IMR-90 (cell line): ENCODE results near the gene SLIT1. TPM values are rescaled to one million over a fixed set of nuclear protein-coding genes. Genes with fewer than 3 reads are reported as not detected.

Experiments
- ATAC-seq: fragments of 200-7000 bp; cut with Tn5 transposase; 2 replicates; pipeline ENCODE4 v1.9.1; 2020; ENCODE audit warnings: low read depth, mild to moderate bottlenecking, moderate library complexity
- BruUV-seq: library from RNA; stranded (reverse); fragments of 400-500 nt; replicated peaks from 2 replicates; lab custom pipeline; 2021; lab: Mats Ljungman, UMichigan
- CTCF ChIA-PET: fragments of 300-600 bp; formaldehyde crosslinking; extraction: SDS; loops from one replicate; lab custom pipeline; 2021; ENCODE audit warnings: antibody characterized with exemption; lab: Yijun Ruan, JAX
- POLR2A ChIA-PET: fragments of 300-600 bp; sonication (Branson Sonifier 250); formaldehyde crosslinking; loops from one replicate; lab custom pipeline; 2022; ENCODE audit warnings: antibody characterized with exemption; ENCODE audit not compliant: unreplicated experiment; lab: Charles Lee
- DNase-seq: peaks from one replicate; pipeline ENCODE4 v3.0.0; 2013
- H2AFZ ChIP-seq: replicated peaks from 2 replicates; pipeline ENCODE3; 2013; ENCODE audit warnings: low read length, mild to moderate bottlenecking; ENCODE audit not compliant: poor library complexity
- H2AK5ac ChIP-seq: 2 replicates; pipeline ENCODE4 v1.6.1; 2013; ENCODE audit warnings: low read depth, low read length, inconsistent platforms
- H2AK9ac ChIP-seq: replicated peaks from 2 replicates; pipeline ENCODE3; 2013; ENCODE audit warnings: mild to moderate bottlenecking, low read depth, low read length, moderate library complexity; ENCODE audit not compliant: poor library complexity
- H2BK120ac ChIP-seq: 2 replicates; pipeline ENCODE4 v1.6.1; 2013; ENCODE audit warnings: low read depth, low read length, inconsistent platforms
- H2BK15ac ChIP-seq: 3 replicates; pipeline ENCODE4 v1.6.1; 2013; ENCODE audit warnings: low read depth, low read length, inconsistent platforms
- H2BK20ac ChIP-seq: 2 replicates; pipeline ENCODE4 v1.6.1; 2013; ENCODE audit warnings: low read depth, mild to moderate bottlenecking, inconsistent platforms, low read length, moderate library complexity
- H2BK5ac ChIP-seq: 2 replicates; pipeline ENCODE4 v1.6.1; 2013; ENCODE audit warnings: mild to moderate bottlenecking, low read depth, low read length, inconsistent platforms; ENCODE audit not compliant: poor library complexity, severe bottlenecking
- H3K14ac ChIP-seq: replicated peaks from 2 replicates; pipeline ENCODE4 v1.6.1; 2013; ENCODE audit warnings: low read depth, low read length, inconsistent platforms
- H3K18ac ChIP-seq: 2 replicates; pipeline ENCODE4 v1.6.1; 2013; ENCODE audit warnings: low read depth, low read length, control low read depth
- H3K23ac ChIP-seq: 2 replicates; pipeline ENCODE4 v1.6.1; 2013; ENCODE audit warnings: low read depth, low read length, inconsistent platforms
- H3K27ac ChIP-seq: 2 replicates; pipeline ENCODE4 v1.5.1; 2013; ENCODE audit warnings: mild to moderate bottlenecking, control low read depth, low read length; ENCODE audit not compliant: insufficient read depth
- H3K27me3 ChIP-seq: 2 replicates; pipeline ENCODE4 v1.6.1; 2013; ENCODE audit warnings: low read length; ENCODE audit not compliant: control insufficient read depth, insufficient read depth
- H3K36me3 ChIP-seq: 2 replicates; pipeline ENCODE4 v1.6.1; 2013; ENCODE audit warnings: low read length, mixed read lengths; ENCODE audit not compliant: control insufficient read depth, insufficient read depth
- H3K4ac ChIP-seq: 2 replicates; pipeline ENCODE4 v1.6.1; 2013; ENCODE audit warnings: low read depth, low read length, inconsistent platforms
- H3K4me1 ChIP-seq: 2 replicates; pipeline ENCODE4 v1.6.1; 2013; ENCODE audit warnings: low read length, mixed read lengths; ENCODE audit not compliant: control insufficient read depth, insufficient read depth
- H3K4me2 ChIP-seq: 2 replicates; pipeline ENCODE4 v1.6.1; 2013; ENCODE audit warnings: low read depth, mild to moderate bottlenecking, control low read depth, low read length, moderate library complexity
- H3K4me3 ChIP-seq: 2 replicates; pipeline ENCODE4 v1.5.1; 2013; ENCODE audit warnings: low read depth, mild to moderate bottlenecking, control low read depth, low read length, moderate library complexity; ENCODE audit not compliant: insufficient read depth
- H3K56ac ChIP-seq: 2 replicates; pipeline ENCODE4 v1.6.1; 2013; ENCODE audit warnings: low read length, inconsistent platforms; ENCODE audit not compliant: insufficient read depth; ENCODE audit errors: extremely low read depth
- H3K79me1 ChIP-seq, 2 experiments: 2 replicates each; pipeline ENCODE4 v1.6.1; 2013; ENCODE audit warnings: low read length in 2 of 2, inconsistent platforms in 1 of 2, low read depth in 1 of 2
- H3K9ac ChIP-seq: 2 replicates; pipeline ENCODE4 v1.6.1; 2013; ENCODE audit warnings: low read depth, low read length, control low read depth
- H3K9me1 ChIP-seq: 2 replicates; pipeline ENCODE4 v1.6.1; 2013; ENCODE audit warnings: low read length, inconsistent platforms; ENCODE audit not compliant: insufficient read depth
- H3K9me3 ChIP-seq: 2 replicates; pipeline ENCODE4 v1.6.1; 2013; ENCODE audit warnings: low read length; ENCODE audit not compliant: control insufficient read depth, insufficient read depth
- H4K20me1 ChIP-seq: 2 replicates; pipeline ENCODE4 v1.6.1; 2013; ENCODE audit warnings: low read length, inconsistent platforms; ENCODE audit not compliant: insufficient read depth
- H4K5ac ChIP-seq: 2 replicates; pipeline ENCODE4 v1.6.1; 2013; ENCODE audit warnings: mild to moderate bottlenecking, low read depth, low read length, control low read depth
- H4K8ac ChIP-seq, 2 experiments: 2 replicates each; pipeline ENCODE4 v1.6.1; 2013; ENCODE audit warnings: low read depth in 2 of 2, low read length in 2 of 2, control low read depth in 1 of 2, inconsistent platforms in 1 of 2
- H4K91ac ChIP-seq: 2 replicates; pipeline ENCODE4 v1.6.1; 2013; ENCODE audit warnings: low read depth, low read length, inconsistent platforms; ENCODE audit not compliant: insufficient read depth
- BHLHE40 ChIP-seq: fragments of 150-350 bp; IDR thresholded peaks from 2 replicates; pipeline ENCODE4 v1.6.1; 2016; ENCODE audit warnings: mild to moderate bottlenecking, low read depth, low read length
- CEBPB ChIP-seq: IDR thresholded peaks from 2 replicates; pipeline ENCODE4 v1.6.1; 2012; ENCODE audit warnings: low read depth, low read length, improper control_type of control experiment
- CHD1 ChIP-seq: IDR thresholded peaks from 2 replicates; pipeline ENCODE4 v1.6.1; 2012; ENCODE audit warnings: low read depth, low read length, improper control_type of control experiment
- CTCF ChIP-seq: conservative IDR thresholded peaks from 2 replicates; pipeline ENCODE4 v1.5.1; 2012; ENCODE audit warnings: mild to moderate bottlenecking, low read depth, low read length, improper control_type of control experiment
- FOS ChIP-seq: fragments of 150-350 bp; IDR thresholded peaks from 2 replicates; pipeline ENCODE4 v1.6.1; 2016; ENCODE audit warnings: low read depth, low read length
- MAFK ChIP-seq: IDR thresholded peaks from 2 replicates; pipeline ENCODE4 v1.6.1; 2012; ENCODE audit warnings: low read depth, low read length, improper control_type of control experiment
- MAZ ChIP-seq: IDR thresholded peaks from 2 replicates; pipeline ENCODE4 v1.6.1; 2012; ENCODE audit warnings: low read depth, mild to moderate bottlenecking, low read length, improper control_type of control experiment, moderate library complexity, borderline replicate concordance
- MXI1 ChIP-seq: IDR thresholded peaks from 2 replicates; pipeline ENCODE4 v1.6.1; 2012; ENCODE audit warnings: low read depth, mild to moderate bottlenecking, low read length, moderate library complexity, borderline replicate concordance
- NFE2L2 ChIP-seq: fragments of 150-350 bp; IDR thresholded peaks from 2 replicates; pipeline ENCODE4 v1.6.1; 2016; ENCODE audit warnings: low read depth, mild to moderate bottlenecking, low read length
- POLR2A ChIP-seq: IDR thresholded peaks from 2 replicates; pipeline ENCODE4 v1.6.1; 2012; ENCODE audit warnings: mild to moderate bottlenecking, low read depth, low read length
- RAD21 ChIP-seq: IDR thresholded peaks from 2 replicates; pipeline ENCODE4 v1.6.1; 2012; ENCODE audit warnings: low read length, improper control_type of control experiment
- RCOR1 ChIP-seq: IDR thresholded peaks from 2 replicates; pipeline ENCODE4 v1.6.1; 2012; ENCODE audit warnings: mild to moderate bottlenecking, low read length, improper control_type of control experiment; ENCODE audit not compliant: insufficient replicate concordance
- RFX5 ChIP-seq: IDR thresholded peaks from 2 replicates; pipeline ENCODE4 v1.8.0; 2012; ENCODE audit warnings: low read depth, mild to moderate bottlenecking, low read length, moderate library complexity
- SMC3 ChIP-seq: fragments of 150-350 bp; IDR thresholded peaks from 2 replicates; pipeline ENCODE4 v1.6.1; 2016; ENCODE audit warnings: low read depth, mild to moderate bottlenecking, antibody characterized with exemption, low read length, moderate library complexity
- USF2 ChIP-seq: fragments of 150-350 bp; IDR thresholded peaks from 2 replicates; pipeline ENCODE4 v1.6.1; 2017; ENCODE audit warnings: mild to moderate bottlenecking, antibody characterized with exemption, low read length, low read depth
- WGBS, 2 experiments: methylation state at CpG; one replicate each; pipeline versions ENCODE4 v1.1.5 to v1.1.7; 2013; ENCODE audit warnings: missing lambda C conversion rate in 2 of 2; ENCODE audit not compliant: insufficient read length in 1 of 2; ENCODE audit errors: extremely low coverage in 2 of 2; 5-methylcytosine and 5-hydroxymethylcytosine counted together
- dilution Hi-C: fragments of 300-500 bp; cut with HindIII; formaldehyde crosslinking; loops from one replicate; pipeline ENCODE4 v1.14.3; 2018; ENCODE audit warnings: low sequenced_read_pairs; ENCODE audit not compliant: unreplicated experiment
- in situ Hi-C: fragments of 300-500 bp; cut with MboI; formaldehyde crosslinking; loops from 3 replicates; pipeline ENCODE4 v1.14.3; 2019; ENCODE audit warnings: low sequenced_read_pairs, inconsistent platforms, mixed read lengths
- intact Hi-C: fragments of 100-400 bp; cut with micrococcal nuclease; formaldehyde crosslinking; loops from 2 replicates; pipeline ENCODE4 v1.10.0; 2022
- polyA plus RNA-seq, 3 experiments: library from polyadenylated mRNA; depleted of rRNA; stranded (reverse); fragments of >200 nt; gene quantifications; 2 replicates each; pipeline ENCODE4 v1.2.3, GENCODE V29; 2012; ENCODE audit warnings: low replicate concordance in 1 of 3
- total RNA-seq: library from RNA; depleted of rRNA; stranded (reverse); fragments of >200 nt; gene quantifications from 2 replicates; pipeline ENCODE4 v1.2.3, GENCODE V29; 2012
- TF ChIP-seq, protein P1 (sequence below): fragments of 150-350 bp; IDR thresholded peaks from 2 replicates; pipeline ENCODE4 v1.6.1; 2016; ENCODE audit warnings: low read depth, mild to moderate bottlenecking, low read length, moderate library complexity, borderline replicate concordance

The SLIT1 gene
- total and polyA plus RNA-seq, 2 of the 4 experiments (the other 2 are of a cell fraction), result under 0.01 TPM

- no peak overlapping the region for H2AK9ac ChIP-seq
- no peak overlapping the region for H2AK5ac ChIP-seq
- H2AFZ ChIP-seq, result no peak overlapping the region
- H3K14ac ChIP-seq, result no peak overlapping the region
- ChIA-PET CTCF (no interaction called here), POLR2A (interaction anchor here (1.1 kb wide), 1 partner anchor 120 kb away, joined by 3 read pairs; the partner anchor contains the start of gene LCOR)
- no peak overlapping the region for H3K4me3 ChIP-seq
- H3K79me1 ChIP-seq, result peaks cover 26 to 34% of the 10 kb centered on the region in 2 experiments
- H3K18ac ChIP-seq, result no peak overlapping the region
- H2BK5ac ChIP-seq, result no peak overlapping the region
- no peaks in the 10 kb centered on the region for H3K9me3 ChIP-seq
- no peak overlapping the region for H3K23ac ChIP-seq
- no peak overlapping the region for H3K27ac ChIP-seq
- WGBS, 2 experiments, result no CpG with 5 or more reads among the region's 2 CpGs
- H3K9ac ChIP-seq, result no peak overlapping the region
- no peaks in the 10 kb centered on the region for H3K27me3 ChIP-seq
- no peak overlapping the region for H2BK120ac ChIP-seq
- in situ Hi-C loops, result no loop called here
- dilution Hi-C loops, result no loop called here
- H2BK15ac ChIP-seq, result no peak overlapping the region
- peaks cover 6% of the 10 kb centered on the region; the same call in 1 of the 2 replicates for H3K9me1 ChIP-seq
- TF ChIP-seq RAD21, result no peak
- TF ChIP-seq RCOR1, result no peak
- TF ChIP-seq, protein P1, sequence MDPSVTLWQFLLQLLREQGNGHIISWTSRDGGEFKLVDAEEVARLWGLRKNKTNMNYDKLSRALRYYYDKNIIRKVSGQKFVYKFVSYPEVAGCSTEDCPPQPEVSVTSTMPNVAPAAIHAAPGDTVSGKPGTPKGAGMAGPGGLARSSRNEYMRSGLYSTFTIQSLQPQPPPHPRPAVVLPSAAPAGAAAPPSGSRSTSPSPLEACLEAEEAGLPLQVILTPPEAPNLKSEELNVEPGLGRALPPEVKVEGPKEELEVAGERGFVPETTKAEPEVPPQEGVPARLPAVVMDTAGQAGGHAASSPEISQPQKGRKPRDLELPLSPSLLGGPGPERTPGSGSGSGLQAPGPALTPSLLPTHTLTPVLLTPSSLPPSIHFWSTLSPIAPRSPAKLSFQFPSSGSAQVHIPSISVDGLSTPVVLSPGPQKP, result no peak
- TF ChIP-seq FOS, result no peak
- TF ChIP-seq MXI1, result no peak
- TF ChIP-seq NFE2L2, result no peak
- TF ChIP-seq MAFK, result no peak
- TF ChIP-seq POLR2A, result no peak
- no peak for TF ChIP-seq RFX5
- no peak for TF ChIP-seq BHLHE40
- TF ChIP-seq CEBPB, result no peak
- TF ChIP-seq CTCF, result no peak
- no peak for TF ChIP-seq SMC3
- no peak for TF ChIP-seq CHD1
- TF ChIP-seq USF2, result no peak
- no peak for TF ChIP-seq MAZ
- no peak overlapping the region for H4K8ac ChIP-seq
- no peak overlapping the region for H3K56ac ChIP-seq
- intact Hi-C loops, result no loop called here
- no peak overlapping the region for H3K4me2 ChIP-seq
- H2BK20ac ChIP-seq, result no peak overlapping the region
- no peak overlapping the region for H3K4ac ChIP-seq
- ATAC-seq (no peak), DNase-seq (no peak)
- no peak overlapping the region for H4K5ac ChIP-seq
- no TSS peak for BruUV-seq
- H4K20me1 ChIP-seq, result no peaks in the 10 kb centered on the region
- H3K4me1 ChIP-seq, result 0 out of 2 replicates have a peak, but pooled peaks cover 2% of the 10 kb centered on the region
- H4K91ac ChIP-seq, result no peak overlapping the region
- peaks cover 14% of the 10 kb centered on the region for H3K36me3 ChIP-seq
These were observed 233.8 kb downstream of the SLIT1 start for GRCh38 chr10:96951954-96952353.
